Prostate gland (tissue), 2 donors: ENCODE results near the gene NOL3. TPM values are rescaled to one million over a fixed set of nuclear protein-coding genes. Genes with fewer than 3 reads are reported as not detected.

Experiments used
- DNase-seq: peaks from one replicate; pipeline ENCODE4 v3.0.0-alpha.2; 2019; ENCODE audit warnings: low spot score
- H3K27ac ChIP-seq, 2 donors: fragments of 200-600 bp; sonication (generic); 2 replicates each; pipeline ENCODE4 v1.5.1; 2017 to 2019
- H3K27me3 ChIP-seq: fragments of 200-600 bp; sonication (generic); replicated peaks from 2 replicates; pipeline ENCODE4 v1.5.1; 2019; ENCODE audit not compliant: insufficient read depth
- H3K36me3 ChIP-seq, 2 donors: fragments of 200-600 bp; sonication (generic); 1 replicate in 1 of 2; 2 replicates in 1 of 2; pipeline versions ENCODE4 v1.5.1 to v1.8.1; 2017 to 2019
- H3K4me1 ChIP-seq: fragments of 200-600 bp; sonication (generic); replicated peaks from 2 replicates; pipeline ENCODE4 v1.5.1; 2019
- H3K4me3 ChIP-seq, 2 donors: fragments of 200-600 bp; sonication (generic); 2 replicates each; pipeline ENCODE4 v1.5.1; 2017 to 2019
- H3K9me3 ChIP-seq: fragments of 200-600 bp; sonication (generic); 2 replicates; pipeline ENCODE4 v1.5.1; 2017
- CTCF ChIP-seq, 4 experiments: fragments of 200-600 bp in 2 of 4; fragments of 450-650 bp in 2 of 4; sonication (generic) in 2 of 4; IDR thresholded peaks; 1 replicate in 3 of 4; 2 replicates in 1 of 4; pipeline ENCODE4 v1.5.1; 2016 to 2019; ENCODE audit warnings: antibody characterized with exemption in 4 of 4, mild to moderate bottlenecking in 2 of 4, moderate library complexity in 2 of 4
- POLR2A ChIP-seq: fragments of 450-650 bp; IDR thresholded peaks from one replicate; pipeline ENCODE4 v1.6.1; 2016; ENCODE audit warnings: antibody characterized with exemption, mild to moderate bottlenecking
- POLR2AphosphoS5 ChIP-seq: sonication (generic); formaldehyde crosslinking; IDR thresholded peaks from one replicate; pipeline ENCODE4 v1.6.1; 2017; ENCODE audit warnings: antibody characterized with exemption
- whole genome bisulfite sequencing: methylation state at CpG from one replicate; pipeline ENCODE4 v1.1.5; 2018; 5-methylcytosine and 5-hydroxymethylcytosine counted together
- intact Hi-C: fragments of 100-400 bp; cut with DNase I; formaldehyde crosslinking; loops from one replicate; pipeline ENCODE4 v1.14.2; 2022
- total RNA-seq, 2 donors: library from RNA; depleted of rRNA; stranded (reverse); fragments of >200 nt; gene quantifications; one replicate each; pipeline ENCODE4 v1.1.0, GENCODE V29; 2016

Gene NOL3
- total RNA-seq, 2 donors from 2014 or later: 60.8 to 129 TPM

- TF ChIP-seq POLR2AphosphoS5 (no peak), POLR2A (no peak), CTCF (IDR thresholded peaks at IDR 0.05) (no peak)
- Histone ChIP-seq H3K4me3 (no peak overlapping the region), H3K36me3 (peaks cover 8 to 20% of the 10 kb centered on the region in 2 donors), H3K9me3 (no peaks in the 10 kb centered on the region), H3K27ac (no peak overlapping the region), H3K4me1 (no peaks in the 10 kb centered on the region), H3K27me3 (no peaks in the 10 kb centered on the region)
- DNase-seq: no peak
- intact Hi-C loops: no loop called here
- WGBS: 55% methylated on average over 3 of the region's 3 CpGs
Observed at GRCh38 chr16:67137605-67138004, 32.7 kb upstream of the NOL3 start.

- no peak overlapping the region for H3K27ac ChIP-seq
- no peak for DNase-seq
- H3K9me3 ChIP-seq: no peaks in the 10 kb centered on the region
- no peaks in the 10 kb centered on the region for H3K27me3 ChIP-seq
- intact Hi-C loops: no loop called here
- H3K36me3 ChIP-seq: peaks cover 13 to 17% of the 10 kb centered on the region in 2 donors
- no peak overlapping the region for H3K4me3 ChIP-seq
- WGBS: 96% methylated on average over 13 of the region's 13 CpGs
- TF ChIP-seq POLR2AphosphoS5 (no peak), POLR2A (no peak), CTCF (IDR thresholded peaks at IDR 0.05) (no peak)
- no peaks in the 10 kb centered on the region for H3K4me1 ChIP-seq
Observed at GRCh38 chr16:67141391-67141790, 28.9 kb upstream of the NOL3 start.

- no peak for DNase-seq
- no peaks in the 10 kb centered on the region for H3K4me1 ChIP-seq
- H3K9me3 ChIP-seq: no peaks in the 10 kb centered on the region
- H3K36me3 ChIP-seq: peaks cover 13 to 17% of the 10 kb centered on the region in 2 donors
- 87% methylated on average over 9 of the region's 9 CpGs for WGBS
- intact Hi-C loops: no loop called here
- no peaks in the 10 kb centered on the region for H3K27me3 ChIP-seq
- H3K27ac ChIP-seq: no peak overlapping the region
- TF ChIP-seq POLR2AphosphoS5: no peak
- TF ChIP-seq CTCF (IDR thresholded peaks at IDR 0.05): no peak
- TF ChIP-seq POLR2A: no peak
- H3K4me3 ChIP-seq: no peak overlapping the region
Observed at GRCh38 chr16:67142342-67142741, 28.0 kb upstream of the NOL3 start.

- H3K36me3 ChIP-seq: peaks cover 13 to 17% of the 10 kb centered on the region in 2 donors
- DNase-seq: no peak
- no peak overlapping the region for H3K4me3 ChIP-seq
- H3K4me1 ChIP-seq: no peaks in the 10 kb centered on the region
- H3K27me3 ChIP-seq: no peaks in the 10 kb centered on the region
- TF ChIP-seq POLR2A: no peak
- TF ChIP-seq CTCF (IDR thresholded peaks at IDR 0.05): no peak
- H3K27ac ChIP-seq: no peak overlapping the region
- intact Hi-C loops: loop anchor here (5.0 kb wide), 1 partner anchor 33 kb away; no protein-coding TSS in a partner anchor
- no peaks in the 10 kb centered on the region for H3K9me3 ChIP-seq
- WGBS: 95% methylated on average over 2 of the region's 2 CpGs
Observed at GRCh38 chr16:67144943-67145342, 25.4 kb upstream of the NOL3 start.

GRCh38 chr16:67145746-67146145 lies 24.6 kb upstream of the NOL3 start:
- no peak for DNase-seq
- WGBS: 86% methylated on average over 2 of the region's 2 CpGs
- intact Hi-C loops: loop anchor here (5.0 kb wide), 1 partner anchor 33 kb away; no protein-coding TSS in a partner anchor
- Histone ChIP-seq H3K4me3 (no peak overlapping the region), H3K36me3 (peaks cover 13 to 17% of the 10 kb centered on the region in 2 donors), H3K27ac (no peak overlapping the region), H3K9me3 (no peaks in the 10 kb centered on the region), H3K4me1 (no peaks in the 10 kb centered on the region), H3K27me3 (no peaks in the 10 kb centered on the region)
- no peak for TF ChIP-seq CTCF (IDR thresholded peaks at IDR 0.05)
- no peak for TF ChIP-seq POLR2A
- no peak for TF ChIP-seq POLR2AphosphoS5
